ENCODE results near the gene CRMP1. TPM values are rescaled to one million over a fixed set of nuclear protein-coding genes. Genes with fewer than 3 reads are reported as not detected.

CRMP1 gene
- total RNA-seq, 1 donor from 2014 or later: 6.2 TPM

DNA sequence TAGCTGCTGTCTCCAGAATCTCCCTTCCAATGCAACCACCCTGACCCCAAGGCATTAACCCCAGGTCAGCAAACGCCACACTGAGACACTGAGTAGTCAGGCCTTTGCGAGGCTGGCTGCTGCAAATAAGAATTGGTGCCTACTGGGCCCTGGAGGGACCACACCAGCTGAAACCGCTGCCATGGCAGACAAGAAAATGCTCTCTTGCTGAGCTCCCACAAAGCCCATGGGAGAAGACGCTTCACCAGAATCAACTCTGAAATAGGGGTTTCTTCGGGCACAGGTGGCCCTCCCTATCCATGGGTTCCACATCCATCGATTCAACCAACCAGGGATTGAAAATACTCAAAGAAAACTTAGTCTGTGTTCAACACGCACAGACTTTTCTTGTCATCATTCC is 26.7 kb upstream of the CRMP1 start:
- H3K27ac ChIP-seq: no peak overlapping the region
- TF ChIP-seq CTCF (IDR thresholded peaks at IDR 0.05): no peak
- no peaks in the 10 kb centered on the region for H3K4me1 ChIP-seq
- H3K27me3 ChIP-seq (ENCODE audit: low read depth): peaks cover 4% of the 10 kb centered on the region
- no peaks in the 10 kb centered on the region for H3K36me3 ChIP-seq
- no peaks in the 10 kb centered on the region for H3K9me3 ChIP-seq
- DNase-seq (no peak), ATAC-seq (no peak)
- intact Hi-C loops (cut with DNase I): no loop called here
- H3K4me3 ChIP-seq: no peak overlapping the region

DNA sequence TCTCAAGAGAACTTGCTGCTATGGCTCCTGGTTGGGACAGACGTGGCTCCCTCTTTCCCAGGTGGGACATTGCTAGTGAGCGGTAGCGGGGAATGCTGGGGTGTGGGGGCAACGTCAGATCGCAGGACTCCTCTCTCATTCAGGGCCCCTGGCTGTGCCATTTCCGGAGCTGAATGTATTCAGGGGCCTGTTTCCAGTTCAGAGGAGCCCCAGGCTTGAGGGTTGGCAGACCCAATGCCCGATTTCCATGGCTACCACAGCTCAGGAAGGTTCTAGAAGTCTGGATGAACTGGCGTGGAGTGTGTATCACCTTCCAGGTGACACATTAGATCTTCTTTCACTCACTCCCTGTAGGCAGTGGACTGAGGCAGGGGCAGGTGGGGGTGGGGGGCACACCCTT is 26.2 kb upstream of the CRMP1 start:
- ATAC-seq: no peak
- intact Hi-C loops (cut with DNase I): no loop called here
- Histone ChIP-seq H3K9me3 (no peaks in the 10 kb centered on the region), H3K36me3 (no peaks in the 10 kb centered on the region), H3K4me1 (no peaks in the 10 kb centered on the region), H3K4me3 (no peak overlapping the region), H3K27ac (no peak overlapping the region), H3K27me3 (ENCODE audit: low read depth) (peaks cover 4% of the 10 kb centered on the region)
- no peak for DNase-seq
- TF ChIP-seq CTCF (IDR thresholded peaks at IDR 0.05): no peak

DNA sequence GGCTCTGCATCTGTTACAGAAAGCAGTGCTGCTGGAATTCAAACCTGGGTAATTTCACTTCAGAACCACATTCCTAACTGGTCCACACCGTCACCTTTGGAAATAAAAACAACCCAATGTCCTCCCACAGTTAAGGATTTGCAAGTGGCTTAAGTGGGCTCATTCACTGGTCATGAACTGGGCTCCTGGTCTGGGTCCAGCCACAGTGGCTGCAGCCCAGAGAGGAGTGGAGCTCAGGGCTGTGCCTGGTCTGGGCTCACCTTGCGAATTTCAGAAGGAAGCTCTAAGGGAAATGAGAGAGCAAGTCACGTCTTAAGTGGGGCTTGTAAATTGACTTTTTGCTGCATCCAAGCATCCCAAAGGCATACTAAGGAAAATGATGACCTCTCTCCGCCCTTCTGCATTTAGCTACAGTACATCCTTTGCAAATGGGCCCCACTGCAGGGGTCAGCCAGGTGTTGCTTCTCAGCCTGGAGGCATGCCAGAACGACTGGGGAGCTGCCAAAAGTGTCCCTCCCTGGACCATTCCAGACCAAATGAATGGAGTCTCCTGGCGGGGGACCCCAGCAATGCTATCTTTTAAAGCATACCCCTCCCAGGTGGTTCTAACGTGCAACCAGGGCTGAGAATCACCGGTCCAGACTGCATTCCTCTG is 25.6 kb upstream of the CRMP1 start:
- Histone ChIP-seq H3K4me3 (no peak overlapping the region), H3K36me3 (no peaks in the 10 kb centered on the region), H3K4me1 (no peaks in the 10 kb centered on the region), H3K9me3 (no peaks in the 10 kb centered on the region), H3K27me3 (ENCODE audit: low read depth) (peaks cover 4% of the 10 kb centered on the region), H3K27ac (no peak overlapping the region)
- ATAC-seq (no peak), DNase-seq (no peak)
- TF ChIP-seq CTCF (IDR thresholded peaks at IDR 0.05): no peak
- intact Hi-C loops (cut with DNase I): no loop called here

- TF ChIP-seq CTCF (IDR thresholded peaks at IDR 0.05): no peak
- H3K4me3 ChIP-seq: no peak overlapping the region
- no peak for DNase-seq
- ATAC-seq: no peak
- H3K9me3 ChIP-seq: no peaks in the 10 kb centered on the region
- intact Hi-C loops (cut with DNase I): no loop called here
- H3K4me1 ChIP-seq: no peaks in the 10 kb centered on the region
- H3K36me3 ChIP-seq: no peaks in the 10 kb centered on the region
- peaks cover 4% of the 10 kb centered on the region for H3K27me3 ChIP-seq (ENCODE audit: low read depth)
- H3K27ac ChIP-seq: no peak overlapping the region
Observed at GRCh38 chr4:5917672-5918071, 24.8 kb upstream of the CRMP1 start.

- no peaks in the 10 kb centered on the region for H3K4me1 ChIP-seq
- H3K36me3 ChIP-seq: no peaks in the 10 kb centered on the region
- intact Hi-C loops (cut with DNase I): no loop called here
- ATAC-seq (no peak), DNase-seq (no peak)
- peaks cover 4% of the 10 kb centered on the region for H3K27me3 ChIP-seq (ENCODE audit: low read depth)
- H3K27ac ChIP-seq: no peak overlapping the region
- H3K9me3 ChIP-seq: no peaks in the 10 kb centered on the region
- H3K4me3 ChIP-seq: no peak overlapping the region
- TF ChIP-seq CTCF (IDR thresholded peaks at IDR 0.05): no peak
Observed at GRCh38 chr4:5916229-5916628, 23.3 kb upstream of the CRMP1 start.

Measured in lower lobe of right lung (tissue), 2 donors.